Activated CD8-positive, alpha-beta memory T cell treated with anti-CD3 and anti-CD28 coated beads, Interleukin-2, amount 10 ng/mL, durations not matched to agents 7 days and 5 days (primary cell): ENCODE measurements around the gene ZYG11B. TPM values are rescaled to one million over a fixed set of nuclear protein-coding genes. Genes with fewer than 3 reads are reported as not detected.
"Not testable (repeated sequence)": the region's sequence is repeated elsewhere in the genome, so short reads cannot be mapped to it uniquely, and the experiment has no call there.

ENCODE experiments used
- ATAC-seq: fragments of 150-1000 bp; cut with Tn5 transposase; one replicate; pipeline ENCODE4 v1.10.0; 2021; ENCODE audit warnings: moderate library complexity
- CTCF ChIA-PET: fragments of 350-600 bp; sonication (Branson Sonifier 250); formaldehyde crosslinking; loops from one replicate; lab custom pipeline; 2021; ENCODE audit warnings: antibody characterized with exemption; lab: Charles Lee
- DNase-seq: peaks from one replicate; pipeline ENCODE4 v3.0.0-alpha.2; 2020
- H3K27ac Mint-ChIP-seq: one replicate; pipeline ENCODE4 v1.8.0; 2021; ENCODE audit warnings: mild to moderate bottlenecking, mixed read lengths
- H3K27me3 Mint-ChIP-seq: one replicate; pipeline ENCODE4 v1.8.0; 2021; ENCODE audit warnings: mixed read lengths
- H3K36me3 Mint-ChIP-seq: one replicate; pipeline ENCODE4 v1.8.0; 2021; ENCODE audit warnings: mild to moderate bottlenecking, mixed read lengths
- H3K4me1 Mint-ChIP-seq: one replicate; pipeline ENCODE4 v1.8.0; 2021; ENCODE audit warnings: mixed read lengths
- H3K4me3 Mint-ChIP-seq: one replicate; pipeline ENCODE4 v1.8.0; 2021; ENCODE audit warnings: mild to moderate bottlenecking, moderate library complexity, mixed read lengths
- H3K9me3 Mint-ChIP-seq: one replicate; pipeline ENCODE4 v1.8.0; 2022; ENCODE audit warnings: low read depth, mixed read lengths
- total RNA-seq, 2 experiments: library from RNA; stranded (reverse); gene quantifications; one replicate each; pipeline ENCODE4 v1.2.3, GENCODE V29; 2021

The ZYG11B gene
- total RNA-seq, 2 experiments from 2014 or later = 7.5 to 9.8 TPM

GRCh38 chr1:52750139-52750538, 23.9 kb downstream of the ZYG11B start:
- H3K9me3 Mint-ChIP-seq, H3K27ac Mint-ChIP-seq, H3K4me3 Mint-ChIP-seq, CTCF ChIA-PET, H3K4me1 Mint-ChIP-seq, ATAC-seq, H3K36me3 Mint-ChIP-seq, DNase-seq, H3K27me3 Mint-ChIP-seq: not testable (repeated sequence)

DNA sequence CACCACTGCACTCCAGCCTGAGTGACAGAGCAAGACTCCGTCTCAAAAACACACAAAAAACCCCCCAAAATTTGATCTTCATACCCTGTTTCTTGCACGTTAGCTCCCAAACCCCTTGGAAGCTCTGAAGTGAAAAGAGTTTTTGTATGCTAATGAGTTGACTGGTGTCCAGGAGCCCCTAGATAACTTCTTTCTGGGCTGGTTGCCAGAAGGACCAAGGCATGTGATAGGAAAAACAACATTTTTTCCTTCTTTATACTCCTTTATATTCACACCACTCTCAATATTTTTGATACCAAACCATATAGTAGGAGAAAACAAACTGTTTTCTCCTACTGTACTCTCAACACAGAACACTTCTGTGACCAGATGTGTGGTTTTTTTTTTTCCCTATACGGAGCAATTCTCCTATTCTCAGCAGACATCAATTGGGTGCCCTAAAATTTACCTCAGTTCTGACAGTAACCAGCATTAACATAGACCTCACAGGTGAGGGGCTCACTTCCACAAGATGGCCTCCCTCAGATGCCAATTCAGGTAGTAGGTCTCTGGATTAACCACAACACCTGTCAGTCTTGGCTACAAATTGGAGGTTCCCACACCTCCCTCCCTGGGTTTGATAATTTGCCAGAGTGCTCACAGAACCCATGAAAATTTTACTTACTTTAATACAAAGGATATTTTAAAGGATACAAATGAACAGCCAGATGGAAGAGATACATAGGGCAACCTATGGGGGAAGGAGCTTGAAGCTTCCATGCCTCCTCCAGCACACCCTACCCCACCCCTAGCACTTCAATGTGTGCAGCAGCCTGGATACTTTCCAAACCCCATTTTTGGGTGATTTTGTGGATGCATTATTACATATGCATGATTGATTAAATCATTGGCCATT, 25.6 kb downstream of the ZYG11B start:
- ATAC-seq (no peak), DNase-seq (no peak)
- CTCF ChIA-PET = no interaction called here
- peaks cover 2% of the 10 kb centered on the region for H3K36me3 Mint-ChIP-seq
- H3K27me3 Mint-ChIP-seq = no peaks in the 10 kb centered on the region
- no peak overlapping the region for H3K27ac Mint-ChIP-seq
- H3K9me3 Mint-ChIP-seq = no peaks in the 10 kb centered on the region
- no peak overlapping the region for H3K4me3 Mint-ChIP-seq
- H3K4me1 Mint-ChIP-seq = no peaks in the 10 kb centered on the region

DNA sequence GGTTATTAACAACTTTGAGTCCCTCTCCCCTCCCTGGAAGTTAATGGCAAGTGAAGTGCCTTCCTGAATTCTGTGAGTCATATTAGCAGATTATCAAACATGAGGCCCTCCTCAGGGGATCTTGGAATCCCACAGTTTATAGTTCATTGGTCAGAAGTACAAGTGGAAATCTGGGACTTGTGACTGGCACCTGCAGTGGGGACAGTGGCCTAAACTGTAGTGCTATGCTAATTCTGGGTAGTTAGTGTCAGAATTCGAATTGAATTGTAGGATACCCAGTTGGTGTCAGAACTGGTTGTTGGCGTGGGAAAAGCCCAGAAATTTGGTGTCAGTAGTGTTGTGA, 26.2 kb downstream of the ZYG11B start:
- no peak for DNase-seq
- Mint-ChIP-seq H3K27me3 (no peaks in the 10 kb centered on the region), H3K4me1 (no peaks in the 10 kb centered on the region), H3K9me3 (no peaks in the 10 kb centered on the region), H3K4me3 (no peak overlapping the region), H3K27ac (no peak overlapping the region), H3K36me3 (peaks cover 2% of the 10 kb centered on the region)
- no peak for ATAC-seq
- CTCF ChIA-PET = no interaction called here

DNA sequence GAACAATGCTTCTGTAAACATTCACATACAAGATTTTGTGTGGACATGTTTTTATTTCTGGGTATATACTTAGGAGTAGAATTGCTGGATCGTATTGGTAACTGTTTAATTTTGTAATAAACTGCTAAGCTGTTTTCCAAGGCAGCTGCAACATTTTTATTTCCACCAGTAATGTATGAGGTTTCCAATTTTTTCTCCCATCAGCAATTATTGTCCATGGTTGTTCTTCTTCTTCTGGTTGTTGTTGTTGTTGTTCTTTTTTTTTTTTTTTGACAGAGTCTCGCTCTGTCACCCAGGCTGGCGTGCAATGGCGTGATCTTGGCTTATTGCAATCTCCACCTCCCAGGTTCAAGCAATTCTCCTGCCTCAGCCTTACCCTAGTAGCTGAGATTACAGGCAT, 26.9 kb downstream of the ZYG11B start:
- CTCF ChIA-PET = interaction anchor here (0.5 kb wide), 1 partner anchor 423 kb away, joined by 3 read pairs; no protein-coding TSS in a partner anchor

DNA sequence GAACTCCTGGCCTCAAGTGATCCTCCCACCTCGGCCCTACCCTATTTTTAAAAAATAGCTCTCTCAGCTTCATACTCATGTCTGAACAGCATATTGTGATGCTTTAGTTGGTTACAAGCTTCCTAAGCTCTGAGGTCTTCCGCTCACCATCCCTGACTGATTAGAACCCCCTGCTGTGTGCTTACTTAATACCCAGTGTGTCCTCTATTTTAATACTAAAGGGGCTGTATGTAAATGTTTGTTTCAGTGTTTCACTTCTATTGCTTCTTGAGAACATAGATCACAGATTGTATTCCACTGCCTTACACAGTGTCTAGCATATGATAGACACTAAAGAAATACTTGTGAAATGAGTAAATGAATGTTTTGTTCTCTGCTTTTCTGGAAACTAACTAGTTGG, 29.8 kb downstream of the ZYG11B start:
- no peaks in the 10 kb centered on the region for H3K9me3 Mint-ChIP-seq
- DNase-seq (no peak), ATAC-seq (no peak)
- H3K4me1 Mint-ChIP-seq = no peaks in the 10 kb centered on the region
- peaks cover 2% of the 10 kb centered on the region for H3K36me3 Mint-ChIP-seq
- no peak overlapping the region for H3K27ac Mint-ChIP-seq
- H3K4me3 Mint-ChIP-seq = no peak overlapping the region
- CTCF ChIA-PET = no interaction called here
- H3K27me3 Mint-ChIP-seq = no peaks in the 10 kb centered on the region

More for the DNA sequence above, 26.9 kb downstream of the ZYG11B start:
- Mint-ChIP-seq H3K27me3 (no peaks in the 10 kb centered on the region), H3K4me3 (no peak overlapping the region), H3K36me3 (peaks cover 2% of the 10 kb centered on the region), H3K27ac (no peak overlapping the region), H3K9me3 (no peaks in the 10 kb centered on the region), H3K4me1 (no peaks in the 10 kb centered on the region)
- no peak for DNase-seq
- no peak for ATAC-seq

GRCh38 chr1:52759908-52760307, 33.7 kb downstream of the ZYG11B start:
- Mint-ChIP-seq H3K36me3 (peaks cover 2% of the 10 kb centered on the region), H3K27me3 (no peaks in the 10 kb centered on the region), H3K27ac (no peak overlapping the region), H3K4me1 (no peaks in the 10 kb centered on the region), H3K9me3 (no peaks in the 10 kb centered on the region), H3K4me3 (no peak overlapping the region)
- CTCF ChIA-PET = no interaction called here
- ATAC-seq = no peak
- no peak for DNase-seq

- Mint-ChIP-seq H3K9me3 (no peaks in the 10 kb centered on the region), H3K27me3 (no peaks in the 10 kb centered on the region), H3K27ac (no peak overlapping the region), H3K36me3 (peaks cover 2% of the 10 kb centered on the region), H3K4me3 (no peak overlapping the region), H3K4me1 (peaks cover 6% of the 10 kb centered on the region)
- no peak for ATAC-seq
- DNase-seq = no peak
- CTCF ChIA-PET = no interaction called here
Observed at GRCh38 chr1:52767596-52768280, 41.5 kb downstream of the ZYG11B start.

GRCh38 chr1:52769346-52770033, 43.2 kb downstream of the ZYG11B start:
- CTCF ChIA-PET = no interaction called here
- Mint-ChIP-seq H3K9me3 (no peaks in the 10 kb centered on the region), H3K4me3 (no peak overlapping the region), H3K27me3 (no peaks in the 10 kb centered on the region), H3K27ac (no peak overlapping the region), H3K36me3 (peaks cover 4% of the 10 kb centered on the region), H3K4me1 (peaks cover 6% of the 10 kb centered on the region)
- no peak for ATAC-seq
- no peak for DNase-seq

GRCh38 chr1:52771384-52771783, 45.1 kb downstream of the ZYG11B start:
- no peak overlapping the region for H3K27ac Mint-ChIP-seq
- no peaks in the 10 kb centered on the region for H3K27me3 Mint-ChIP-seq
- DNase-seq = no peak
- CTCF ChIA-PET = no interaction called here
- H3K4me1 Mint-ChIP-seq = peaks cover 6% of the 10 kb centered on the region
- H3K9me3 Mint-ChIP-seq = no peaks in the 10 kb centered on the region
- ATAC-seq = no peak
- H3K36me3 Mint-ChIP-seq = peaks cover 9% of the 10 kb centered on the region
- H3K4me3 Mint-ChIP-seq = no peak overlapping the region

DNA sequence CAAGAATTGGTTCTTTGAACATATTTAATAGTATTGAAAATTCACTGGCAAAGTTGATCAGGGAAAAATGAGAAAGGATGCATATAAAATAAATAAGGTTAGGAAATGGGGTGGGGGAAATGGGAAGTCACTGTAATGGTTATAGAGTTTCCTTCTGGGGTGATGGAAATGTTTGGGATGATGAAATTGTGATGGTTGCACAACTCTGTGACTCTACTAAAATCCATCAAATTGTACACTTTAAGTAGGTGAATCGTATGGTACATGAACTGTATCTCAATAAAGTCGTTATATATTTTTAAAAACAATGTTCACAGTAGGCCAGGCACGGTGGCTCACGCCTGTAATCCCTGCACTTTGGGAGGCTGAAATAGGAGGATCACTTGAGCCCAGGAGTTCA, 59.9 kb downstream of the ZYG11B start:
- CTCF ChIA-PET = no interaction called here
- no peaks in the 10 kb centered on the region for H3K4me1 Mint-ChIP-seq
- H3K9me3 Mint-ChIP-seq = no peaks in the 10 kb centered on the region
- DNase-seq (no peak), ATAC-seq (no peak)
- no peak overlapping the region for H3K4me3 Mint-ChIP-seq
- no peaks in the 10 kb centered on the region for H3K27me3 Mint-ChIP-seq
- H3K36me3 Mint-ChIP-seq = peaks cover 12% of the 10 kb centered on the region
- no peak overlapping the region for H3K27ac Mint-ChIP-seq

- H3K4me3 Mint-ChIP-seq, H3K27me3 Mint-ChIP-seq, H3K9me3 Mint-ChIP-seq, H3K4me1 Mint-ChIP-seq, CTCF ChIA-PET, DNase-seq, ATAC-seq, H3K36me3 Mint-ChIP-seq, H3K27ac Mint-ChIP-seq: not testable (repeated sequence)
Observed at GRCh38 chr1:52790429-52790828, 64.2 kb downstream of the ZYG11B start.

- H3K4me1 Mint-ChIP-seq = no peaks in the 10 kb centered on the region
- ATAC-seq (no peak), DNase-seq (no peak)
- no peak overlapping the region for H3K27ac Mint-ChIP-seq
- H3K9me3 Mint-ChIP-seq = no peaks in the 10 kb centered on the region
- H3K36me3 Mint-ChIP-seq = peaks cover 4% of the 10 kb centered on the region
- no peak overlapping the region for H3K4me3 Mint-ChIP-seq
- no peaks in the 10 kb centered on the region for H3K27me3 Mint-ChIP-seq
- CTCF ChIA-PET = no interaction called here
Observed at GRCh38 chr1:52792036-52792435, 65.8 kb downstream of the ZYG11B start.

- H3K27me3 Mint-ChIP-seq, H3K9me3 Mint-ChIP-seq, H3K4me1 Mint-ChIP-seq, H3K36me3 Mint-ChIP-seq, DNase-seq, H3K4me3 Mint-ChIP-seq, ATAC-seq, H3K27ac Mint-ChIP-seq: not testable (repeated sequence)
- CTCF ChIA-PET = interaction anchor here (0.6 kb wide), 1 partner anchor 1340 kb away, joined by 3 read pairs; no protein-coding TSS in a partner anchor
Observed at GRCh38 chr1:52793717-52794116, 67.5 kb downstream of the ZYG11B start.
